HepG2 (cell line): ENCODE results near the gene NEK7.

Source experiments
- CTCF ChIP-seq: sonication (generic); formaldehyde crosslinking; IDR thresholded peaks from 2 replicates; pipeline ENCODE4 v1.5.0; 2020; ENCODE audit warnings: mild to moderate bottlenecking, missing genetic modification reagents, moderate library complexity
- MAX ChIP-seq: IDR thresholded peaks from 2 replicates; pipeline ENCODE4 v1.6.1; 2012; ENCODE audit warnings: inconsistent platforms
- ZFX ChIP-seq: sonication (generic); formaldehyde crosslinking; IDR thresholded peaks from 2 replicates; pipeline ENCODE4 v1.4.0; 2020; ENCODE audit warnings: mild to moderate bottlenecking, low read depth, missing genetic modification reagents, moderate library complexity

GRCh38 chr1:198205016-198205684 is 48.4 kb downstream of the NEK7 start:
- TF ChIP-seq MAX (no peak), CTCF (CRISPR knock-in tag) (no peak), ZFX (CRISPR knock-in tag) (no peak)
